ENCODE data around the gene TSC22D2. TPM values are rescaled to one million over a fixed set of nuclear protein-coding genes. Genes with fewer than 3 reads are reported as not detected.

The TSC22D2 gene
- total RNA-seq, 1 donor from 2014 or later = 38.9 TPM

DNA sequence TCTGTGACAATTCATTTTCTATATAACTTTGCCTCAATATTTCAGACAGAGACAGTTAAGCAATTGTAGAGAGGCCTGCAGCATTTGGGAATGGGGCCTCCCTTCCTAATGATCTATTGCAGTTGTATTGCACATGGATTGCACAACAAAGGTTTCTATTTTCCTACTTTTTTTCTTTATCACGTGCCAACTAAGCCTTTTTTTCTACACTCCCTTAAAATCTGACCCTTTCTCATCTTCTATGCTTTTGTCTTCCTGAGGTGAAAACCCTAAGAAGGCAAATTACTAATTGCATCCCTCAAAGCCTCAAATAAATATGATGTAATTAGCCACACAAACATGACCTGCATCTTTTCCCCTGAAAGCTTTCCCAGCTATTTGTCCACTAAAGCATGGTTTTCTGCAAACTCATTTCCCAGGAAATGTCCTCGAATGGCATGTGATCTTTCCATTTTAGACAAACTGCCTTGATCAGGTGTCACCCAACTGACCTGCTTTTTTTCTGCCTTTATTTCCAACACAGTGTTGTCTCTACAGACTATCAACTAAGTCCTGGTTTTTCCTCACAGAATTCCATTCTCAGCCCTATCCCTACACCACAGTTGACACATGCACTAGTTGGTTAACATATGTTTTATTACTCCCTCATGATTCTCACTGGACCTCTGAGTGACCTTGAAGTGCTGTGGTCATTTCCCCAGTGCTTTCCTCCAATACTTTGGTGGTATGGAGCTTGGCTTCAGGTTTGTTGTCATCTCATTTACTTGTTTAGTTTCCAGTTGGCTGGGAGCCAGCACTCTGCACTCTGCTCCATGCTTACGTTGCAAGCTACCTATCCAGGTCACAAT lies 31.9 kb upstream of the TSC22D2 start:
- Mint-ChIP-seq H3K4me3 (no peak overlapping the region), H3K27ac (no peak overlapping the region), H3K4me1 (peaks cover 17% of the 10 kb centered on the region), H3K9me3 (no peaks in the 10 kb centered on the region), H3K27me3 (no peaks in the 10 kb centered on the region), H3K36me3 (ENCODE audit: low read depth) (no peaks in the 10 kb centered on the region)
- POLR2A ChIA-PET = interaction anchor here (1.0 kb wide), 1 partner anchor 32 kb away, joined by 5 read pairs; the partner anchor contains the start of gene TSC22D2
- CTCF ChIA-PET = interaction anchor here (1.3 kb wide), 1 partner anchor 8 kb away, joined by 3 read pairs; no protein-coding TSS in a partner anchor
- ATAC-seq (ENCODE audit: low read depth) (no peak), DNase-seq (no peak)
- TF ChIP-seq CTCF (IDR thresholded peaks at IDR 0.05) = no peak
- intact Hi-C loops (cut with micrococcal nuclease) = no loop called here

GRCh38 chr3:150377601-150378300 lies 30.3 kb upstream of the TSC22D2 start:
- ChIA-PET POLR2A (no interaction called here), CTCF (no interaction called here)
- Mint-ChIP-seq H3K4me3 (no peak overlapping the region), H3K36me3 (ENCODE audit: low read depth) (no peaks in the 10 kb centered on the region), H3K27ac (no peak overlapping the region), H3K9me3 (no peaks in the 10 kb centered on the region), H3K4me1 (peaks cover 26% of the 10 kb centered on the region), H3K27me3 (no peaks in the 10 kb centered on the region)
- no peak for ATAC-seq (ENCODE audit: low read depth)
- no peak for DNase-seq
- intact Hi-C loops (cut with micrococcal nuclease) = no loop called here
- no peak for TF ChIP-seq CTCF (IDR thresholded peaks at IDR 0.05)

DNA sequence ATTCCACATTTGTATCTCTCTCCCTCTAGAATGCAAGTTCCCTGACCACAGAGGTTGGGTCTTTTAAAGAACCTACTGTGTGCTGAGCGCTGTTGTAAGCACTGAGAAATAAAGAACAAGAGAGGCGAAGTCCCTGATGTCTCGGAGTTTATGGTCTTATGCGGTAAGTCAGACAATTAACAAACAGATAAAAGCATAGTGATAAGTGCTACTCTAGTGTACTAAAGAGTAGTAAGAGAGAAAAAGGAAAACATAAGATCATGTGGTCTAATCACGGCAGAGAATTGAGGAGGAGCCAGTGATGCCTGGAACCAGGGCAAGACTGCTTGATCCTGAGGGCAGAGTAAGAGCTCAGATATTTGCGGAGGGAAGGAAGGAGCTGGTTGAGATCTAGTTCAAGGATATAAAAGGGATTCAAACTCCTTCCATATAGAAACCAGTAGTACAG lies 29.8 kb upstream of the TSC22D2 start:
- Mint-ChIP-seq H3K4me3 (no peak overlapping the region), H3K27ac (no peak overlapping the region), H3K27me3 (no peaks in the 10 kb centered on the region), H3K9me3 (no peaks in the 10 kb centered on the region), H3K4me1 (peaks cover 27% of the 10 kb centered on the region), H3K36me3 (ENCODE audit: low read depth) (no peaks in the 10 kb centered on the region)
- no peak for TF ChIP-seq CTCF (IDR thresholded peaks at IDR 0.05)
- ChIA-PET POLR2A (no interaction called here), CTCF (no interaction called here)
- DNase-seq = no peak
- ATAC-seq (ENCODE audit: low read depth) = no peak
- intact Hi-C loops (cut with micrococcal nuclease) = no loop called here

- no peaks in the 10 kb centered on the region for H3K27me3 Mint-ChIP-seq
- CTCF ChIA-PET = no interaction called here
Measured at GRCh38 chr3:150379469-150379868, 28.6 kb upstream of the TSC22D2 start.

More at GRCh38 chr3:150379469-150379868, 28.6 kb upstream of the TSC22D2 start:
- DNase-seq (no peak), ATAC-seq (ENCODE audit: low read depth) (no peak)
- POLR2A ChIA-PET = no interaction called here
- no peak for TF ChIP-seq CTCF (IDR thresholded peaks at IDR 0.05)
- Mint-ChIP-seq H3K36me3 (ENCODE audit: low read depth) (no peaks in the 10 kb centered on the region), H3K4me1 (peaks cover 25% of the 10 kb centered on the region), H3K9me3 (no peaks in the 10 kb centered on the region), H3K4me3 (no peak overlapping the region), H3K27ac (no peak overlapping the region)
- intact Hi-C loops (cut with micrococcal nuclease) = no loop called here

Data from activated B cell treated with CpG ODN at 0.5 μM for 24 hours (primary cell).